Stomach (tissue), 9 donors: ENCODE measurements around the gene GORASP2. TPM values are rescaled to one million over a fixed set of nuclear protein-coding genes. Genes with fewer than 3 reads are reported as not detected.

Source experiments
- DNase-seq, 2 donors: peaks; one replicate each; pipeline versions ENCODE4 v3.0.0 to v3.0.0-alpha.2; 2013 to 2019
- H3K27ac ChIP-seq, 5 donors: fragments of 200-600 bp in 4 of 5; sonication (generic) in 4 of 5; one replicate each; pipeline ENCODE4 v1.5.1; 2013 to 2019; ENCODE audit warnings: mild to moderate bottlenecking in 1 of 5, moderate library complexity in 1 of 5
- H3K27me3 ChIP-seq, 3 donors: fragments of 200-600 bp; sonication (generic); one replicate each; pipeline ENCODE4 v1.5.1; 2017 to 2019; ENCODE audit warnings: mixed run types in 1 of 3
- H3K36me3 ChIP-seq, 4 donors: fragments of 200-600 bp; sonication (generic); 1 replicate in 3 of 4; 2 replicates in 1 of 4; pipeline ENCODE4 v1.5.1; 2016 to 2019
- H3K4me1 ChIP-seq, 4 donors: fragments of 200-600 bp; sonication (generic); one replicate each; pipeline ENCODE4 v1.5.1; 2016 to 2019
- H3K4me3 ChIP-seq, 4 donors: fragments of 200-600 bp; sonication (generic) in 3 of 4; one replicate each; pipeline ENCODE4 v1.5.1; 2016 to 2019; ENCODE audit warnings: mild to moderate bottlenecking in 1 of 4
- H3K9me3 ChIP-seq, 4 donors: fragments of 200-600 bp; sonication (generic); one replicate each; pipeline ENCODE4 v1.5.1; 2016 to 2019
- CTCF ChIP-seq, 7 experiments: fragments of 450-650 bp in 4 of 7; fragments of 200-600 bp in 3 of 7; sonication (generic) in 3 of 7; IDR thresholded peaks; one replicate each; pipeline ENCODE4 v1.5.1; 2016 to 2019; ENCODE audit warnings: antibody characterized with exemption in 7 of 7, control low read depth in 2 of 7, mild to moderate bottlenecking in 1 of 7
- EP300 ChIP-seq: sonication (generic); formaldehyde crosslinking; IDR thresholded peaks from one replicate; pipeline ENCODE4 v1.6.1; 2017; ENCODE audit warnings: antibody characterized with exemption
- POLR2A ChIP-seq, 4 donors: fragments of 450-650 bp; IDR thresholded peaks; one replicate each; pipeline ENCODE4 v1.6.1; 2016; ENCODE audit warnings: antibody characterized with exemption in 4 of 4, control low read depth in 2 of 4, mild to moderate bottlenecking in 1 of 4, moderate library complexity in 1 of 4
- POLR2AphosphoS5 ChIP-seq, 3 donors: sonication (generic); formaldehyde crosslinking; IDR thresholded peaks; one replicate each; pipeline ENCODE4 v1.6.1; 2016; ENCODE audit warnings: antibody characterized with exemption in 3 of 3
- WGBS, 5 donors: extraction: QIAGEN DNeasy Blood & Tissue Kit in 3 of 5; methylation state at CpG; one replicate each; pipeline versions ENCODE4 v1.1.5 to v1.1.7; 2013 to 2018; 5-methylcytosine and 5-hydroxymethylcytosine counted together
- intact Hi-C: fragments of 100-400 bp; cut with DNase I; formaldehyde crosslinking; loops from one replicate; pipeline ENCODE4 v1.15.1; 2023; ENCODE audit warnings: low total_unique reads
- polyA plus RNA-seq, 3 donors: library from polyadenylated mRNA; stranded (reverse); fragments of 200-250 nt; gene quantifications; one replicate each; pipeline ENCODE4 v1.2.3, GENCODE V29; 2013
- total RNA-seq, 5 donors: library from RNA; depleted of rRNA; stranded (reverse); fragments of >200 nt; gene quantifications; one replicate each; pipeline versions ENCODE4 v1.1.0 to v1.2.3, GENCODE V29; 2014 to 2016
- donor health status: healthy with polysubstance abuse.
- donor health status: Bipolar disorder and iron deficiency.
- donor health status: healthy.

Gene GORASP2
- total and polyA plus RNA-seq, 8 donors = 9.9 to 141 (median 33.8) TPM

GRCh38 chr2:170997893-170998597 lies 69.0 kb downstream of the GORASP2 start:
- no peak for DNase-seq
- TF ChIP-seq POLR2AphosphoS5 (IDR thresholded peaks at IDR 0.05) (no peak), EP300 (no peak), POLR2A (IDR thresholded peaks at IDR 0.05) (no peak), CTCF (IDR thresholded peaks at IDR 0.05) (no peak)
- no peaks in the 10 kb centered on the region for H3K27me3 ChIP-seq
- H3K4me1 ChIP-seq = no peaks in the 10 kb centered on the region
- H3K9me3 ChIP-seq = no peaks in the 10 kb centered on the region
- peaks cover 17 to 83% (median 74%) of the 10 kb centered on the region in 4 donors for H3K36me3 ChIP-seq
- no peak overlapping the region for H3K27ac ChIP-seq
- WGBS, 5 donors = 52 to 74% (median 65%) methylated on average over 5 of the region's 5 CpGs
- H3K4me3 ChIP-seq = no peak overlapping the region
- intact Hi-C loops = no loop called here

DNA sequence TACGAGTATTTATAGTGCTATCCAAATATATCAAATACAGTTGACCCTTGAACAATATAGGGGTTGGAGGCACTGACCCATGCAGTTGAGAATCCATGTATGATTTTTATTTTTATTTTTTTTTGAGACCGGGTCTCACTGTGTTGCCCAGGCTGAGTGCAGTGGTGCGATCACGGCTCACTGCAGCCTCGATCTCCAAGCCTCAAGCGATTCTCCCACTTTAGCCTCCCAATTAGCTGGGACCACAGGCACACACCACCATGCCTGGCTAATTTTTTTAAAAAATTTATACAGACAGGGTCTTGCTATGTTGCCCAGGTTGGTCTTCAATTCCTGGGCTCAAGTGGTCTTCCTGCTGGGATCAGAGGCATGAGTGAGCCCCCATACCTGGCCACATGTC lies 70.6 kb downstream of the GORASP2 start:
- H3K36me3 ChIP-seq = peaks cover 12 to 83% (median 76%) of the 10 kb centered on the region in 4 donors
- intact Hi-C loops = no loop called here

DNA sequence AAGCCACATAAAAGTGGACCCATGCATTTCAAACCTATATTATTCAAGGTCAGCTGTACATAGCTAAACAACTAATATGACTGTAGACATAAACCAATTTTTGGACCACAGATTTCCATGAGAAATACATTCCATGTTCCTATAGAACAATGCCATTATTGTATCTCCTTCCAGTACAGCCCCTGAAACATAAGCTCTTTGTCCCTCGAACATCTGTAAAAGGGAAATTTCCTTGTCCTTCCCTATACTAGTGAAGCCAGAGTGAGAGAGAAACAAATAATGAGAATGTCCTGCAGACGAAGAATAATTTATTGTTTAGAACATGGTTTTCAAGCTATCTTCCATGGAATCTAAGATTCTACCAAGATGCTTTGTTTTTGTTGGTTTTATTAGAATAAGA lies 75.3 kb downstream of the GORASP2 start:
- intact Hi-C loops = no loop called here
- no peaks in the 10 kb centered on the region for H3K27me3 ChIP-seq
- H3K4me1 ChIP-seq = no peaks in the 10 kb centered on the region
- TF ChIP-seq EP300 (no peak), CTCF (IDR thresholded peaks at IDR 0.05) (no peak), POLR2AphosphoS5 (IDR thresholded peaks at IDR 0.05) (no peak), POLR2A (IDR thresholded peaks at IDR 0.05) (no peak)
- H3K36me3 ChIP-seq = peaks cover 6 to 77% (median 72%) of the 10 kb centered on the region in 4 donors
- no peak for DNase-seq
- no peak overlapping the region for H3K4me3 ChIP-seq
- no peaks in the 10 kb centered on the region for H3K9me3 ChIP-seq
- 89 to 100% (median 94%) methylated on average over 2 of the region's 2 CpGs for WGBS, 5 donors
- H3K27ac ChIP-seq = no peak overlapping the region

More for the DNA sequence above, 70.6 kb downstream of the GORASP2 start:
- Histone ChIP-seq H3K4me1 (no peaks in the 10 kb centered on the region), H3K27me3 (no peaks in the 10 kb centered on the region), H3K9me3 (no peaks in the 10 kb centered on the region), H3K4me3 (no peak overlapping the region), H3K27ac (no peak overlapping the region)
- TF ChIP-seq EP300 (no peak), POLR2AphosphoS5 (IDR thresholded peaks at IDR 0.05) (no peak), POLR2A (IDR thresholded peaks at IDR 0.05) (no peak), CTCF (IDR thresholded peaks at IDR 0.05) (no peak)
- 91 to 97% (median 96%) methylated on average over 6 of the region's 6 CpGs for WGBS, 5 donors
- no peak for DNase-seq

GRCh38 chr2:171004833-171005232 lies 75.8 kb downstream of the GORASP2 start:
- Histone ChIP-seq H3K27ac (no peak overlapping the region), H3K9me3 (no peaks in the 10 kb centered on the region), H3K36me3 (peaks cover 6 to 74% (median 71%) of the 10 kb centered on the region in 4 donors), H3K4me1 (no peaks in the 10 kb centered on the region), H3K4me3 (no peak overlapping the region), H3K27me3 (no peaks in the 10 kb centered on the region)
- TF ChIP-seq CTCF (IDR thresholded peaks at IDR 0.05) = no peak
- no peak for TF ChIP-seq EP300
- TF ChIP-seq POLR2AphosphoS5 (IDR thresholded peaks at IDR 0.05) = no peak
- TF ChIP-seq POLR2A (IDR thresholded peaks at IDR 0.05) = no peak
- no peak for DNase-seq
- 88 to 93% (median 89%) methylated on average over 2 of the region's 2 CpGs for WGBS, 5 donors
- intact Hi-C loops = no loop called here
